Ovary (tissue), 3 donors: ENCODE data around the gene TNFRSF14.

ENCODE experiments used
- CTCF ChIP-seq, 3 donors: fragments of 450-650 bp in 2 of 3; fragments of 200-600 bp in 1 of 3; IDR thresholded peaks; one replicate each; pipeline versions ENCODE4 v1.5.1 to v1.8.0; 2016 to 2022; ENCODE audit warnings: antibody characterized with exemption in 3 of 3, mild to moderate bottlenecking in 1 of 3
- EP300 ChIP-seq: sonication (generic); formaldehyde crosslinking; IDR thresholded peaks from one replicate; pipeline ENCODE4 v1.6.1; 2017; ENCODE audit warnings: antibody characterized with exemption
- POLR2A ChIP-seq: fragments of 450-650 bp; IDR thresholded peaks from one replicate; pipeline ENCODE4 v1.6.1; 2017; ENCODE audit warnings: antibody characterized with exemption, mild to moderate bottlenecking, moderate library complexity
- donor health status: DM: no; HTN: no; CAD: no.

GRCh38 chr1:2611031-2611501, 54.9 kb downstream of the TNFRSF14 start:
- TF ChIP-seq POLR2A: no peak
- TF ChIP-seq CTCF (IDR thresholded peaks at IDR 0.05): no peak
- no peak for TF ChIP-seq EP300
